Measurements from ENCODE around the gene LRG1.

The LRG1 gene

DNA sequence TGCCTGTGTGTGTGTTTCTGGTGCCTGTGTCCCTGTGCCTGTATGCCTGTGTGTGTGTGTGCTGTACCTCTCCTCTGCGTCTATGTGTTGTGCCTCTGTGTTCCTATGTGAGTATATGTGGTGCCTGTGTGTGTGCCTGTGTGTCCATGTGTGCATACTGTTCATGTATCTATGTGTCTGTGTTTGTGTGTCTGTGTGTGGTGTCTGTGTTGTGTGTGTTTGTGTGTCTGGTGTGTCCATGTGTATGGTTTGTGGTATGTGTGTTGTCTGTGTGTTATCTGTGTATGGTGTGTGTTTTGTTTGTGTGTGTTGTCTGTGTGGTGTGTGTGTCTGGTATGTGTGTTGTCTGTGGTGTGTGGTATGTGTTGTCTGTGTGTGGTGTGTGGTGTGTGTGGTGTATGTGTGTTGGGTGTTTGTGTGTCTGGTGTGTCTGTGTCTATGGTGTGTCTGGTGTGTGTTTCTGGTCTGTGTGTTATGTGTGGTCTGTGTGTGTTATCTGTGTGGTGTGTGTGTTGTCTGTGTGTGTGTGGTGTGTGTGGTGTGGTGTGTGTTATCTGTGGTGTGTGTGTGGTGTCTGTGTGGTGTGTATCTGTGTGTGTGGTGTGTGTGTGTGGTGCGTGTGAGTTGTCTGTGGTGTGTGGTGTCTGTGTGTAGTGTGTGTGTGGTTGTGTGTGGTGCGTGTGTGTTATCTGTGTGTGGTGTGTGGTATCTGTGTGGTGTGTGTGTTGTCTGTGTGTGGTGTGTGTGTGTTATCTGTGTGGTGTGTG lies 47.3 kb downstream of the LRG1 start:
- DNase-seq, result no peak

DNA sequence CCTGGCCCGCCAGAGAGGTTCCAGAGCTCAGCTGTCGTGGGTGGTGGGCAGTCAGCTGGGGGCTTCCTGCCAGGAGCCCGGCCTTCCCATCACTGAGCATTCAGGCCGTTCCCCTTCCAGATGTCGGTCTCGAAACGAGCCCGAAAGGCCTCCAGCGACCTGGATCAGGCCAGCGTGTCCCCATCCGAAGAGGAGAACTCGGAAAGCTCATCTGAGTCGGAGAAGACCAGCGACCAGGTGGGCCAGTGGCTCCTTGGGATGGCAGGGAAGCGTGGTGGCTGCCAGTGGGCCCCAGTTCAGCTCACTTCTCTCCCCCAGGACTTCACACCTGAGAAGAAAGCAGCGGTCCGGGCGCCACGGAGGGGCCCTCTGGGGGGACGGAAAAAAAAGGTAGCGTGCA lies 48.4 kb downstream of the LRG1 start:
- DNase-seq, result no peak

- no peak for DNase-seq
Observed at GRCh38 chr19:4488496-4488895, 51.3 kb downstream of the LRG1 start.

DNA sequence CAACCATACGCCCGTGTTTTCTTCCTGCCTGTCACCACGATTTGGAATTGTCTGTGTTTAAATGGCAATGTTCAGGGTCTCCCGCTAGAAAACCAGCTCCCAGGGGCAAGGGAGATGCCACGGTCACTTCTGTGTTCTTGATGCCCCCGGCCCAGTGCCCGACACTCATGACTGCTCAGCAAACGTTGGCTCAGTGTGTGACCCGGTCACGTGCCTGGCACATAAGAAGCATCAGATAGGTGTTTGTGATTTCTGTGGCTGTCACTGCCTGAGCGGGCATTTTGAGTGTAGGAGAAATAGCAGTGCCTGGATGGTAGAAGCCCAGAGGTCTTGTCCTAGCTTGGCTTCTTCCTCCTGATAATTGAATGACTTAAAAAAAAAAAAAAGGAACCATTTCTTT lies 52.3 kb downstream of the LRG1 start:
- DNase-seq, result no peak
